IMR-90 (cell line): ENCODE data around the gene AKAP6. TPM values are rescaled to one million over a fixed set of nuclear protein-coding genes. Genes with fewer than 3 reads are reported as not detected.

ENCODE experiments used
- ATAC-seq: fragments of 200-7000 bp; cut with Tn5 transposase; 2 replicates; pipeline ENCODE4 v1.9.1; 2020; ENCODE audit warnings: low read depth, mild to moderate bottlenecking, moderate library complexity
- BruUV-seq: library from RNA; stranded (reverse); fragments of 400-500 nt; replicated peaks from 2 replicates; lab custom pipeline; 2021; lab: Mats Ljungman, UMichigan
- CTCF ChIA-PET: fragments of 300-600 bp; formaldehyde crosslinking; extraction: SDS; loops from one replicate; lab custom pipeline; 2021; ENCODE audit warnings: antibody characterized with exemption; lab: Yijun Ruan, JAX
- POLR2A ChIA-PET: fragments of 300-600 bp; sonication (Branson Sonifier 250); formaldehyde crosslinking; loops from one replicate; lab custom pipeline; 2022; ENCODE audit warnings: antibody characterized with exemption; ENCODE audit not compliant: unreplicated experiment; lab: Charles Lee
- DNase-seq: peaks from one replicate; pipeline ENCODE4 v3.0.0; 2013
- H2AFZ ChIP-seq: replicated peaks from 2 replicates; pipeline ENCODE3; 2013; ENCODE audit warnings: low read length, mild to moderate bottlenecking; ENCODE audit not compliant: poor library complexity
- H2AK5ac ChIP-seq: 2 replicates; pipeline ENCODE4 v1.6.1; 2013; ENCODE audit warnings: low read depth, low read length, inconsistent platforms
- H2AK9ac ChIP-seq: replicated peaks from 2 replicates; pipeline ENCODE3; 2013; ENCODE audit warnings: mild to moderate bottlenecking, low read depth, low read length, moderate library complexity; ENCODE audit not compliant: poor library complexity
- H2BK120ac ChIP-seq: 2 replicates; pipeline ENCODE4 v1.6.1; 2013; ENCODE audit warnings: low read depth, low read length, inconsistent platforms
- H2BK15ac ChIP-seq: 3 replicates; pipeline ENCODE4 v1.6.1; 2013; ENCODE audit warnings: low read depth, low read length, inconsistent platforms
- H2BK20ac ChIP-seq: 2 replicates; pipeline ENCODE4 v1.6.1; 2013; ENCODE audit warnings: low read depth, mild to moderate bottlenecking, inconsistent platforms, low read length, moderate library complexity
- H2BK5ac ChIP-seq: 2 replicates; pipeline ENCODE4 v1.6.1; 2013; ENCODE audit warnings: mild to moderate bottlenecking, low read depth, low read length, inconsistent platforms; ENCODE audit not compliant: poor library complexity, severe bottlenecking
- H3K14ac ChIP-seq: replicated peaks from 2 replicates; pipeline ENCODE4 v1.6.1; 2013; ENCODE audit warnings: low read depth, low read length, inconsistent platforms
- H3K18ac ChIP-seq: 2 replicates; pipeline ENCODE4 v1.6.1; 2013; ENCODE audit warnings: low read depth, low read length, control low read depth
- H3K23ac ChIP-seq: 2 replicates; pipeline ENCODE4 v1.6.1; 2013; ENCODE audit warnings: low read depth, low read length, inconsistent platforms
- H3K27ac ChIP-seq: 2 replicates; pipeline ENCODE4 v1.5.1; 2013; ENCODE audit warnings: mild to moderate bottlenecking, control low read depth, low read length; ENCODE audit not compliant: insufficient read depth
- H3K27me3 ChIP-seq: 2 replicates; pipeline ENCODE4 v1.6.1; 2013; ENCODE audit warnings: low read length; ENCODE audit not compliant: control insufficient read depth, insufficient read depth
- H3K36me3 ChIP-seq: 2 replicates; pipeline ENCODE4 v1.6.1; 2013; ENCODE audit warnings: low read length, mixed read lengths; ENCODE audit not compliant: control insufficient read depth, insufficient read depth
- H3K4ac ChIP-seq: 2 replicates; pipeline ENCODE4 v1.6.1; 2013; ENCODE audit warnings: low read depth, low read length, inconsistent platforms
- H3K4me1 ChIP-seq: 2 replicates; pipeline ENCODE4 v1.6.1; 2013; ENCODE audit warnings: low read length, mixed read lengths; ENCODE audit not compliant: control insufficient read depth, insufficient read depth
- H3K4me2 ChIP-seq: 2 replicates; pipeline ENCODE4 v1.6.1; 2013; ENCODE audit warnings: low read depth, mild to moderate bottlenecking, control low read depth, low read length, moderate library complexity
- H3K4me3 ChIP-seq: 2 replicates; pipeline ENCODE4 v1.5.1; 2013; ENCODE audit warnings: low read depth, mild to moderate bottlenecking, control low read depth, low read length, moderate library complexity; ENCODE audit not compliant: insufficient read depth
- H3K56ac ChIP-seq: 2 replicates; pipeline ENCODE4 v1.6.1; 2013; ENCODE audit warnings: low read length, inconsistent platforms; ENCODE audit not compliant: insufficient read depth; ENCODE audit errors: extremely low read depth
- H3K79me1 ChIP-seq, 2 experiments: 2 replicates each; pipeline ENCODE4 v1.6.1; 2013; ENCODE audit warnings: low read length in 2 of 2, inconsistent platforms in 1 of 2, low read depth in 1 of 2
- H3K9ac ChIP-seq: 2 replicates; pipeline ENCODE4 v1.6.1; 2013; ENCODE audit warnings: low read depth, low read length, control low read depth
- H3K9me1 ChIP-seq: 2 replicates; pipeline ENCODE4 v1.6.1; 2013; ENCODE audit warnings: low read length, inconsistent platforms; ENCODE audit not compliant: insufficient read depth
- H3K9me3 ChIP-seq: 2 replicates; pipeline ENCODE4 v1.6.1; 2013; ENCODE audit warnings: low read length; ENCODE audit not compliant: control insufficient read depth, insufficient read depth
- H4K20me1 ChIP-seq: 2 replicates; pipeline ENCODE4 v1.6.1; 2013; ENCODE audit warnings: low read length, inconsistent platforms; ENCODE audit not compliant: insufficient read depth
- H4K5ac ChIP-seq: 2 replicates; pipeline ENCODE4 v1.6.1; 2013; ENCODE audit warnings: mild to moderate bottlenecking, low read depth, low read length, control low read depth
- H4K8ac ChIP-seq, 2 experiments: 2 replicates each; pipeline ENCODE4 v1.6.1; 2013; ENCODE audit warnings: low read depth in 2 of 2, low read length in 2 of 2, control low read depth in 1 of 2, inconsistent platforms in 1 of 2
- H4K91ac ChIP-seq: 2 replicates; pipeline ENCODE4 v1.6.1; 2013; ENCODE audit warnings: low read depth, low read length, inconsistent platforms; ENCODE audit not compliant: insufficient read depth
- BHLHE40 ChIP-seq: fragments of 150-350 bp; IDR thresholded peaks from 2 replicates; pipeline ENCODE4 v1.6.1; 2016; ENCODE audit warnings: mild to moderate bottlenecking, low read depth, low read length
- CEBPB ChIP-seq: IDR thresholded peaks from 2 replicates; pipeline ENCODE4 v1.6.1; 2012; ENCODE audit warnings: low read depth, low read length, improper control_type of control experiment
- MAZ ChIP-seq: IDR thresholded peaks from 2 replicates; pipeline ENCODE4 v1.6.1; 2012; ENCODE audit warnings: low read depth, mild to moderate bottlenecking, low read length, improper control_type of control experiment, moderate library complexity, borderline replicate concordance
- MXI1 ChIP-seq: IDR thresholded peaks from 2 replicates; pipeline ENCODE4 v1.6.1; 2012; ENCODE audit warnings: low read depth, mild to moderate bottlenecking, low read length, moderate library complexity, borderline replicate concordance
- NFE2L2 ChIP-seq: fragments of 150-350 bp; IDR thresholded peaks from 2 replicates; pipeline ENCODE4 v1.6.1; 2016; ENCODE audit warnings: low read depth, mild to moderate bottlenecking, low read length
- POLR2A ChIP-seq: IDR thresholded peaks from 2 replicates; pipeline ENCODE4 v1.6.1; 2012; ENCODE audit warnings: mild to moderate bottlenecking, low read depth, low read length
- RAD21 ChIP-seq: IDR thresholded peaks from 2 replicates; pipeline ENCODE4 v1.6.1; 2012; ENCODE audit warnings: low read length, improper control_type of control experiment
- RCOR1 ChIP-seq: IDR thresholded peaks from 2 replicates; pipeline ENCODE4 v1.6.1; 2012; ENCODE audit warnings: mild to moderate bottlenecking, low read length, improper control_type of control experiment; ENCODE audit not compliant: insufficient replicate concordance
- RFX5 ChIP-seq: IDR thresholded peaks from 2 replicates; pipeline ENCODE4 v1.8.0; 2012; ENCODE audit warnings: low read depth, mild to moderate bottlenecking, low read length, moderate library complexity
- SMC3 ChIP-seq: fragments of 150-350 bp; IDR thresholded peaks from 2 replicates; pipeline ENCODE4 v1.6.1; 2016; ENCODE audit warnings: low read depth, mild to moderate bottlenecking, antibody characterized with exemption, low read length, moderate library complexity
- WGBS, 2 experiments: methylation state at CpG; one replicate each; pipeline versions ENCODE4 v1.1.5 to v1.1.7; 2013; ENCODE audit warnings: missing lambda C conversion rate in 2 of 2; ENCODE audit not compliant: insufficient read length in 1 of 2; ENCODE audit errors: extremely low coverage in 2 of 2; 5-methylcytosine and 5-hydroxymethylcytosine counted together
- dilution Hi-C: fragments of 300-500 bp; cut with HindIII; formaldehyde crosslinking; loops from one replicate; pipeline ENCODE4 v1.14.3; 2018; ENCODE audit warnings: low sequenced_read_pairs; ENCODE audit not compliant: unreplicated experiment
- in situ Hi-C: fragments of 300-500 bp; cut with MboI; formaldehyde crosslinking; loops from 3 replicates; pipeline ENCODE4 v1.14.3; 2019; ENCODE audit warnings: low sequenced_read_pairs, inconsistent platforms, mixed read lengths
- intact Hi-C: fragments of 100-400 bp; cut with micrococcal nuclease; formaldehyde crosslinking; loops from 2 replicates; pipeline ENCODE4 v1.10.0; 2022
- polyA plus RNA-seq, 3 experiments: library from polyadenylated mRNA; depleted of rRNA; stranded (reverse); fragments of >200 nt; gene quantifications; 2 replicates each; pipeline ENCODE4 v1.2.3, GENCODE V29; 2012; ENCODE audit warnings: low replicate concordance in 1 of 3
- total RNA-seq: library from RNA; depleted of rRNA; stranded (reverse); fragments of >200 nt; gene quantifications from 2 replicates; pipeline ENCODE4 v1.2.3, GENCODE V29; 2012
- TF ChIP-seq, protein P1 (sequence below): fragments of 150-350 bp; IDR thresholded peaks from 2 replicates; pipeline ENCODE4 v1.6.1; 2017; ENCODE audit warnings: mild to moderate bottlenecking, antibody characterized with exemption, low read length, low read depth
- TF ChIP-seq, protein P2 (sequence below): conservative IDR thresholded peaks from 2 replicates; pipeline ENCODE4 v1.5.1; 2012; ENCODE audit warnings: mild to moderate bottlenecking, low read depth, low read length, improper control_type of control experiment
- TF ChIP-seq, protein P3 (sequence below): fragments of 150-350 bp; IDR thresholded peaks from 2 replicates; pipeline ENCODE4 v1.6.1; 2016; ENCODE audit warnings: low read depth, mild to moderate bottlenecking, low read length, moderate library complexity, borderline replicate concordance

The AKAP6 gene
- total and polyA plus RNA-seq, 2 of the 4 experiments (the other 2 are of a cell fraction): 0.22 to 1.6 TPM

DNA sequence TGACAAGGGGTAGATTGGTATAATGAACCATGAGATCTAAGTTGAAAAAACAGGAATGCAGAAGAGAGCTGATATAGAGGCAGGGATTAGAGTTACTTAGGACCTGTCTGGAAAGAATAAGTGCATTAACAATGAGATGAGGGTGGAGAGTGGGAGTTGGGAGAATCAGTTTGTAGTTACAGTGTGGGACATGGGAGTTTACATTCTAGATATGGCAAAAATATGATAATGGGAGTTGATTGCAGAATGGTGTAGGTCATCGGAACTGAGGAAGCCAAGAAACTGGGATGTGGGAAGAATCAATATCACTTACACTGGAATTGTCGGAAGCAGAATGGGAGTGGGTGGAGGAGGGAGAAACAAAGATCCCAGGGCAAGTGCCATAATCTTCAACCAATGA, 308.5 kb downstream of the AKAP6 start:
- no TSS peak for BruUV-seq
- no peak overlapping the region for H3K9ac ChIP-seq
- H3K23ac ChIP-seq: no peak overlapping the region
- dilution Hi-C loops: no loop called here
- H2AFZ ChIP-seq: no peak overlapping the region
- H3K4me1 ChIP-seq: no peaks in the 10 kb centered on the region
- no peak for DNase-seq
- H3K4ac ChIP-seq: no peak overlapping the region
- TF ChIP-seq MAZ (no peak), RFX5 (no peak), SMC3 (no peak), MXI1 (no peak), NFE2L2 (no peak), BHLHE40 (no peak), RCOR1 (no peak), CEBPB (no peak), RAD21 (no peak), POLR2A (no peak)
- TF ChIP-seq, protein P1, sequence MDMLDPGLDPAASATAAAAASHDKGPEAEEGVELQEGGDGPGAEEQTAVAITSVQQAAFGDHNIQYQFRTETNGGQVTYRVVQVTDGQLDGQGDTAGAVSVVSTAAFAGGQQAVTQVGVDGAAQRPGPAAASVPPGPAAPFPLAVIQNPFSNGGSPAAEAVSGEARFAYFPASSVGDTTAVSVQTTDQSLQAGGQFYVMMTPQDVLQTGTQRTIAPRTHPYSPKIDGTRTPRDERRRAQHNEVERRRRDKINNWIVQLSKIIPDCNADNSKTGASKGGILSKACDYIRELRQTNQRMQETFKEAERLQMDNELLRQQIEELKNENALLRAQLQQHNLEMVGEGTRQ: no peak
- TF ChIP-seq, protein P2, sequence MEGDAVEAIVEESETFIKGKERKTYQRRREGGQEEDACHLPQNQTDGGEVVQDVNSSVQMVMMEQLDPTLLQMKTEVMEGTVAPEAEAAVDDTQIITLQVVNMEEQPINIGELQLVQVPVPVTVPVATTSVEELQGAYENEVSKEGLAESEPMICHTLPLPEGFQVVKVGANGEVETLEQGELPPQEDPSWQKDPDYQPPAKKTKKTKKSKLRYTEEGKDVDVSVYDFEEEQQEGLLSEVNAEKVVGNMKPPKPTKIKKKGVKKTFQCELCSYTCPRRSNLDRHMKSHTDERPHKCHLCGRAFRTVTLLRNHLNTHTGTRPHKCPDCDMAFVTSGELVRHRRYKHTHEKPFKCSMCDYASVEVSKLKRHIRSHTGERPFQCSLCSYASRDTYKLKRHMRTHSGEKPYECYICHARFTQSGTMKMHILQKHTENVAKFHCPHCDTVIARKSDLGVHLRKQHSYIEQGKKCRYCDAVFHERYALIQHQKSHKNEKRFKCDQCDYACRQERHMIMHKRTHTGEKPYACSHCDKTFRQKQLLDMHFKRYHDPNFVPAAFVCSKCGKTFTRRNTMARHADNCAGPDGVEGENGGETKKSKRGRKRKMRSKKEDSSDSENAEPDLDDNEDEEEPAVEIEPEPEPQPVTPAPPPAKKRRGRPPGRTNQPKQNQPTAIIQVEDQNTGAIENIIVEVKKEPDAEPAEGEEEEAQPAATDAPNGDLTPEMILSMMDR: no peak
- TF ChIP-seq, protein P3, sequence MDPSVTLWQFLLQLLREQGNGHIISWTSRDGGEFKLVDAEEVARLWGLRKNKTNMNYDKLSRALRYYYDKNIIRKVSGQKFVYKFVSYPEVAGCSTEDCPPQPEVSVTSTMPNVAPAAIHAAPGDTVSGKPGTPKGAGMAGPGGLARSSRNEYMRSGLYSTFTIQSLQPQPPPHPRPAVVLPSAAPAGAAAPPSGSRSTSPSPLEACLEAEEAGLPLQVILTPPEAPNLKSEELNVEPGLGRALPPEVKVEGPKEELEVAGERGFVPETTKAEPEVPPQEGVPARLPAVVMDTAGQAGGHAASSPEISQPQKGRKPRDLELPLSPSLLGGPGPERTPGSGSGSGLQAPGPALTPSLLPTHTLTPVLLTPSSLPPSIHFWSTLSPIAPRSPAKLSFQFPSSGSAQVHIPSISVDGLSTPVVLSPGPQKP: no peak
- CTCF ChIA-PET: no interaction called here
- no peak overlapping the region for H2AK5ac ChIP-seq
- no peak overlapping the region for H2BK15ac ChIP-seq
- H2BK20ac ChIP-seq: no peak overlapping the region
- no peak overlapping the region for H3K14ac ChIP-seq
- no peak overlapping the region for H2AK9ac ChIP-seq
- H3K36me3 ChIP-seq: no peaks in the 10 kb centered on the region
- in situ Hi-C loops: no loop called here
- no peak overlapping the region for H3K27ac ChIP-seq
- H3K18ac ChIP-seq: no peak overlapping the region
- H3K9me3 ChIP-seq: no peaks in the 10 kb centered on the region
- no peaks in the 10 kb centered on the region for H3K9me1 ChIP-seq
- no peaks in the 10 kb centered on the region for H4K20me1 ChIP-seq
- no peak overlapping the region for H4K91ac ChIP-seq
- no peak overlapping the region for H2BK120ac ChIP-seq
- no peak overlapping the region for H3K56ac ChIP-seq
- no peak overlapping the region for H3K4me3 ChIP-seq
- H3K27me3 ChIP-seq: no peaks in the 10 kb centered on the region
- 83% methylated on average over 1 of the region's 2 CpGs; no CpG with 5 or more reads in 1 of the 2 experiments for WGBS, 2 experiments
- POLR2A ChIA-PET: no interaction called here
- H3K79me1 ChIP-seq: no peaks in the 10 kb centered on the region
- H2BK5ac ChIP-seq: no peak overlapping the region
- H4K8ac ChIP-seq: no peak overlapping the region
- H4K5ac ChIP-seq: no peak overlapping the region
- intact Hi-C loops: no loop called here
- no peak overlapping the region for H3K4me2 ChIP-seq
- ATAC-seq: no peak
